ENCODE results near the gene RAB22A.

DNA sequence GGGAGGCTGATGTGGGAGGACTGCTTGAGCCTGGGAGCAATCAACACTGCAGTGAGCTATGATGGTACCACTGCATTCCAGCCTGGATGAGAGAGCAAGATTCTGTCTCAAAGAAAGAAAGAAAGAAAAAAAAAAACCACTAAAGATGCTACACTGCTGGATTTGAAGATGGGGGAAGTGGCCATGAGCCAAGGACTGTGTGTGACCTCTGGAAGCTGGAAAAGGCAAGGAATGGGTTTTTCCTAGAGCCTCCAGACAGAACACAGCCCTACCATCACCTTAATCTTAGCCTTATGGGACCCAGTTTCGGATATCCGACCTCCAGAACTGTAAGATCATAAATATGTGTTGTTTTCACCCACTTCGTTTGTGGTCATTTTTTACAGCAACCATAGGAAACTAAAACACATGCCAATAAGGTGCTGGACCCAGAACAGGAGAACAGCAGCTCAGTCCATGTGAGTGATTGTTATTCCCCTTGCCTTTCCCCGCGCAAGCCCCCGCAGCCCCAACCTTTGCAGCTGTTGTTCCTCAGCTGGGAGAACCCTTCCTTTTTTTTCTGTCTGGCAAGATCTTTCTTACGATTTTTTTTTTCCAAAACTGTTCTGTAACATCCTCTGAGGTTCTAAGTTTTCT is 68.4 kb downstream of the RAB22A start:
- TF ChIP-seq, protein P1, sequence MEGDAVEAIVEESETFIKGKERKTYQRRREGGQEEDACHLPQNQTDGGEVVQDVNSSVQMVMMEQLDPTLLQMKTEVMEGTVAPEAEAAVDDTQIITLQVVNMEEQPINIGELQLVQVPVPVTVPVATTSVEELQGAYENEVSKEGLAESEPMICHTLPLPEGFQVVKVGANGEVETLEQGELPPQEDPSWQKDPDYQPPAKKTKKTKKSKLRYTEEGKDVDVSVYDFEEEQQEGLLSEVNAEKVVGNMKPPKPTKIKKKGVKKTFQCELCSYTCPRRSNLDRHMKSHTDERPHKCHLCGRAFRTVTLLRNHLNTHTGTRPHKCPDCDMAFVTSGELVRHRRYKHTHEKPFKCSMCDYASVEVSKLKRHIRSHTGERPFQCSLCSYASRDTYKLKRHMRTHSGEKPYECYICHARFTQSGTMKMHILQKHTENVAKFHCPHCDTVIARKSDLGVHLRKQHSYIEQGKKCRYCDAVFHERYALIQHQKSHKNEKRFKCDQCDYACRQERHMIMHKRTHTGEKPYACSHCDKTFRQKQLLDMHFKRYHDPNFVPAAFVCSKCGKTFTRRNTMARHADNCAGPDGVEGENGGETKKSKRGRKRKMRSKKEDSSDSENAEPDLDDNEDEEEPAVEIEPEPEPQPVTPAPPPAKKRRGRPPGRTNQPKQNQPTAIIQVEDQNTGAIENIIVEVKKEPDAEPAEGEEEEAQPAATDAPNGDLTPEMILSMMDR (IDR thresholded peaks at IDR 0.05; ENCODE audit: low read depth, low read length) = no peak
- TF ChIP-seq POLR2A (IDR thresholded peaks at IDR 0.05; ENCODE audit: extremely low read depth, insufficient read length) = no peak
- no peak for TF ChIP-seq MYC (IDR thresholded peaks at IDR 0.05; ENCODE audit: low read depth, low read length)
- TF ChIP-seq, protein P2, sequence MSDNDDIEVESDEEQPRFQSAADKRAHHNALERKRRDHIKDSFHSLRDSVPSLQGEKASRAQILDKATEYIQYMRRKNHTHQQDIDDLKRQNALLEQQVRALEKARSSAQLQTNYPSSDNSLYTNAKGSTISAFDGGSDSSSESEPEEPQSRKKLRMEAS (IDR thresholded peaks at IDR 0.05; ENCODE audit: low read depth, low read length) = no peak
